H1 (cell line): Measurements from ENCODE around the gene NOP16. TPM values are rescaled to one million over a fixed set of nuclear protein-coding genes. Genes with fewer than 3 reads are reported as not detected.

Source experiments
- CBX5 ChIP-seq: fragments of 300-800, 300-1000 bp; sonication (generic); IDR thresholded peaks from 2 replicates; pipeline ENCODE4 v1.7.1; 2016; ENCODE audit warnings: antibody characterized with exemption, low read length, low read depth
- CREB1 ChIP-seq: IDR thresholded peaks from 2 replicates; pipeline ENCODE4 v1.6.1; 2012; ENCODE audit warnings: inconsistent platforms
- FOSL1 ChIP-seq: IDR thresholded peaks from 2 replicates; pipeline ENCODE4 v1.6.1; 2011; ENCODE audit warnings: mild to moderate bottlenecking, low read depth, low read length, moderate library complexity; ENCODE audit not compliant: insufficient read depth
- POLR2AphosphoS5 ChIP-seq: IDR thresholded peaks from 2 replicates; pipeline ENCODE4 v1.6.1; 2011; ENCODE audit warnings: low read depth, low read length
- SAP30 ChIP-seq: fragments of 300-600 bp; sonication (generic); IDR thresholded peaks from 2 replicates; pipeline ENCODE4 v1.7.1; 2012; ENCODE audit warnings: low read length, moderate library complexity, mild to moderate bottlenecking, inconsistent platforms; ENCODE audit not compliant: insufficient read depth, insufficient replicate concordance
- polyA plus RNA-seq, 7 experiments: library from polyadenylated mRNA; depleted of rRNA in 3 of 7; stranded (reverse) in 5 of 7; unstranded in 2 of 7; fragments of >200 nt in 5 of 7; fragments of 200-250 nt in 2 of 7; gene quantifications; 1 replicate in 5 of 7; 2 replicates in 1 of 7; 4 replicates in 1 of 7; pipeline versions ENCODE4 v1.2.1 to v1.2.3, GENCODE V29; 2011 to 2013; ENCODE audit warnings: missing spikeins in 2 of 7, mixed read lengths in 2 of 7
- total RNA-seq: library from RNA; stranded (reverse); fragmentation: NEBNext Ultra II Directional; extraction: Animal tissue kit (Norgen Biotek cat#: 25700); gene quantifications from 2 replicates; pipeline ENCODE4 v1.2.1, GENCODE V29; 2021
- TF ChIP-seq, protein P1 (sequence below): IDR thresholded peaks from 2 replicates; pipeline ENCODE4 v1.6.1; 2011; ENCODE audit warnings: low read length, improper control_type of control experiment

Gene NOP16
- total and polyA plus RNA-seq, 2 of the 8 experiments (the other 6 are each of a cell fraction or from before 2014, with no cell fraction given) = 46.9 to 65.2 TPM

DNA sequence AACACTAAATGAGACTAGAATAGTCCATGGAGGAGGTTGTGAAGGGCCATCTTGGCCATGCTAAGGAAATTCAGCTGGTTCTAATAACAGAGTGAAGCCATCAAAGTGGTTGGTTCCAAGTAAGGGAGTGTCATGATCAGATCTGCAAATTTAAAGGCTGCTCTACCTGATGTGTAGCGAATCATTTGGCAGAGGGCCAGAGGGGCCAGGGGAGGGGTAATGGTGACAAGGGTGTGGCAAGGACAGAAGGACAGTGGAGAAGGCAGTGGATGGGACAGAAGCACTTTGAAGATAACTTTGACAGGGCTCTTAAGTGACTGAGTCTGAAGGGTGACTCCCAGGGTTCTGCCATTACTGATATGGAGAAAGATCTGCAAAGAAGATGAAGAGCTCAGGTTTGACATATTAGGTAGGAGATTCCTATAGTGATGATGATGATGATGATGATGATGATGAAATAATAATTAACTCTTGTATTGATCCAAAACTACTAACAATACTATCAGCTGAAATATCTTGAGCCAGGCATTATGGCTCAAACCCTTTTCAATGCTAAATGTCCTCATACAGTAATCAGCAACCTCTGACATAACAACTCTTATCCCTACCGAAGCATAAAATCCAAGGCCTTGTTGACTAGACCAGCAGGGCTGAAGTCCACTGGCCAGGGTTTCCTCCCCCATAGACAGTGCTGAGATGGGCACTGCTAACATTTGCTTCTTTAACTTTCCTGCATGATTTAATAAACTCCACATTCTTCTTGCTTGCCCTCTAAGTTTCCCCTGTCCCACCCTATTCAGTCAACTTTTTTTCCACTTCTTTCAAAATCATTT, 46.9 kb downstream of the NOP16 start (continued):
- TF ChIP-seq SAP30 (no peak), CBX5 (no peak), FOSL1 (no peak), CREB1 (no peak), POLR2AphosphoS5 (no peak)
- TF ChIP-seq, protein P1, sequence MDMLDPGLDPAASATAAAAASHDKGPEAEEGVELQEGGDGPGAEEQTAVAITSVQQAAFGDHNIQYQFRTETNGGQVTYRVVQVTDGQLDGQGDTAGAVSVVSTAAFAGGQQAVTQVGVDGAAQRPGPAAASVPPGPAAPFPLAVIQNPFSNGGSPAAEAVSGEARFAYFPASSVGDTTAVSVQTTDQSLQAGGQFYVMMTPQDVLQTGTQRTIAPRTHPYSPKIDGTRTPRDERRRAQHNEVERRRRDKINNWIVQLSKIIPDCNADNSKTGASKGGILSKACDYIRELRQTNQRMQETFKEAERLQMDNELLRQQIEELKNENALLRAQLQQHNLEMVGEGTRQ = no peak
